Neural progenitor cell (in vitro differentiated cells): ENCODE measurements around the gene CSKMT. TPM values are rescaled to one million over a fixed set of nuclear protein-coding genes. Genes with fewer than 3 reads are reported as not detected.

ENCODE experiments used
- DNase-seq: peaks from one replicate; pipeline ENCODE4 v3.0.0-alpha.2; 2016; ENCODE audit warnings: low spot score
- H2AFZ ChIP-seq: fragments of 200-600 bp; sonication (generic); replicated peaks from 2 replicates; pipeline ENCODE4 v1.6.1; 2016; ENCODE audit warnings: antibody characterized with exemption
- H3F3A ChIP-seq: fragments of 200-600 bp; sonication (generic); 2 replicates; pipeline ENCODE4 v1.6.1; 2016; ENCODE audit warnings: antibody characterized with exemption, low read depth
- H3K27ac ChIP-seq: fragments of 200-600 bp; sonication (generic); 2 replicates; pipeline ENCODE4 v1.5.1; 2016; ENCODE audit warnings: mild to moderate bottlenecking
- H3K27me3 ChIP-seq: fragments of 200-600 bp; sonication (generic); 2 replicates; pipeline ENCODE4 v1.6.1; 2016; ENCODE audit warnings: mild to moderate bottlenecking, moderate library complexity
- H3K36me3 ChIP-seq: fragments of 200-600 bp; sonication (generic); 2 replicates; pipeline ENCODE4 v1.5.1; 2016
- H3K4me1 ChIP-seq: fragments of 200-600 bp; sonication (generic); 2 replicates; pipeline ENCODE4 v1.6.1; 2016; ENCODE audit warnings: mixed run types
- H3K4me2 ChIP-seq: fragments of 200-600 bp; sonication (generic); 2 replicates; pipeline ENCODE4 v1.6.1; 2016
- H3K4me3 ChIP-seq: fragments of 200-600 bp; sonication (generic); 2 replicates; pipeline ENCODE4 v1.5.1; 2016
- H3K79me2 ChIP-seq: fragments of 200-600 bp; sonication (generic); 2 replicates; pipeline ENCODE4 v1.6.1; 2016; ENCODE audit warnings: low read depth
- H3K9ac ChIP-seq: fragments of 200-600 bp; sonication (generic); 2 replicates; pipeline ENCODE4 v1.6.1; 2016
- H3K9me3 ChIP-seq: fragments of 200-600 bp; sonication (generic); 2 replicates; pipeline ENCODE4 v1.5.1; 2016; ENCODE audit warnings: low read depth
- H4K20me1 ChIP-seq: fragments of 200-600 bp; sonication (generic); 2 replicates; pipeline ENCODE4 v1.6.1; 2016; ENCODE audit warnings: low read depth
- H3K27ac Mint-ChIP-seq: 3 replicates; pipeline ENCODE4 v1.8.0; 2021; ENCODE audit warnings: mixed read lengths
- H3K27me3 Mint-ChIP-seq: 2 replicates; pipeline ENCODE4 v1.8.0; 2022; ENCODE audit warnings: low read depth, mild to moderate bottlenecking, inconsistent platforms, moderate library complexity, mixed read lengths; ENCODE audit not compliant: insufficient read depth
- H3K36me3 Mint-ChIP-seq: 3 replicates; pipeline ENCODE4 v1.8.0; 2021; ENCODE audit warnings: mixed read lengths
- H3K4me1 Mint-ChIP-seq: 3 replicates; pipeline ENCODE4 v1.8.0; 2021; ENCODE audit warnings: mixed read lengths
- H3K4me3 Mint-ChIP-seq: 3 replicates; pipeline ENCODE4 v1.8.0; 2021; ENCODE audit warnings: mild to moderate bottlenecking, moderate library complexity, mixed read lengths
- H3K9me3 Mint-ChIP-seq: 3 replicates; pipeline ENCODE4 v1.8.0; 2020; ENCODE audit warnings: mixed read lengths
- EZH2 ChIP-seq: fragments of 200-600 bp; sonication (generic); IDR thresholded peaks from 2 replicates; pipeline ENCODE4 v1.6.1; 2017; ENCODE audit warnings: antibody characterized with exemption, mild to moderate bottlenecking, moderate library complexity
- EZH2phosphoT487 ChIP-seq: fragments of 200-600 bp; sonication (generic); IDR thresholded peaks from 2 replicates; pipeline ENCODE4 v1.6.1; 2017; ENCODE audit warnings: antibody characterized with exemption
- total RNA-seq: library from RNA; depleted of rRNA; stranded (reverse); fragments of >200 nt; gene quantifications from 2 replicates; pipeline ENCODE4 v1.2.3, GENCODE V29; 2015; ENCODE audit warnings: low replicate concordance
- TF ChIP-seq, protein P1 (sequence below): fragments of 200-600 bp; sonication (generic); IDR thresholded peaks from 2 replicates; pipeline ENCODE4 v1.5.1; 2017; ENCODE audit warnings: antibody characterized with exemption, mild to moderate bottlenecking

The CSKMT gene
- total RNA-seq, 1 donor from 2014 or later, result 4.3 TPM

GRCh38 chr11:62667460-62667859 lies 2.3 kb downstream of the CSKMT start:
- no peaks in the 10 kb centered on the region for H3K9me3 ChIP-seq
- Mint-ChIP-seq H3K27ac (no peak overlapping the region), H3K27me3 (peaks cover 5% of the 10 kb centered on the region), H3K9me3 (no peaks in the 10 kb centered on the region), H3K4me1 (peaks cover 34% of the 10 kb centered on the region), H3K36me3 (peaks cover 10% of the 10 kb centered on the region), H3K4me3 (no peak overlapping the region)
- no peak overlapping the region for H2AFZ ChIP-seq
- TF ChIP-seq EZH2phosphoT487, result no peak
- TF ChIP-seq, protein P1, sequence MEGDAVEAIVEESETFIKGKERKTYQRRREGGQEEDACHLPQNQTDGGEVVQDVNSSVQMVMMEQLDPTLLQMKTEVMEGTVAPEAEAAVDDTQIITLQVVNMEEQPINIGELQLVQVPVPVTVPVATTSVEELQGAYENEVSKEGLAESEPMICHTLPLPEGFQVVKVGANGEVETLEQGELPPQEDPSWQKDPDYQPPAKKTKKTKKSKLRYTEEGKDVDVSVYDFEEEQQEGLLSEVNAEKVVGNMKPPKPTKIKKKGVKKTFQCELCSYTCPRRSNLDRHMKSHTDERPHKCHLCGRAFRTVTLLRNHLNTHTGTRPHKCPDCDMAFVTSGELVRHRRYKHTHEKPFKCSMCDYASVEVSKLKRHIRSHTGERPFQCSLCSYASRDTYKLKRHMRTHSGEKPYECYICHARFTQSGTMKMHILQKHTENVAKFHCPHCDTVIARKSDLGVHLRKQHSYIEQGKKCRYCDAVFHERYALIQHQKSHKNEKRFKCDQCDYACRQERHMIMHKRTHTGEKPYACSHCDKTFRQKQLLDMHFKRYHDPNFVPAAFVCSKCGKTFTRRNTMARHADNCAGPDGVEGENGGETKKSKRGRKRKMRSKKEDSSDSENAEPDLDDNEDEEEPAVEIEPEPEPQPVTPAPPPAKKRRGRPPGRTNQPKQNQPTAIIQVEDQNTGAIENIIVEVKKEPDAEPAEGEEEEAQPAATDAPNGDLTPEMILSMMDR, result no peak
- no peak for TF ChIP-seq EZH2
- H4K20me1 ChIP-seq, result peaks cover 17% of the 10 kb centered on the region
- no peak overlapping the region for H3K27ac ChIP-seq
- H3F3A ChIP-seq, result peaks cover 78% of the 10 kb centered on the region
- peaks cover 14% of the 10 kb centered on the region for H3K4me1 ChIP-seq
- no peaks in the 10 kb centered on the region for H3K27me3 ChIP-seq
- H3K79me2 ChIP-seq, result peaks cover 67% of the 10 kb centered on the region
- H3K9ac ChIP-seq, result no peak overlapping the region
- no peak for DNase-seq
- H3K4me2 ChIP-seq, result peak overlapping the region; percentile 88
- H3K4me3 ChIP-seq, result peak overlapping the region; percentile 4
- H3K36me3 ChIP-seq, result no peaks in the 10 kb centered on the region

GRCh38 chr11:62669420-62670161 lies 4.5 kb downstream of the CSKMT start:
- H3K4me1 Mint-ChIP-seq, result peaks cover 37% of the 10 kb centered on the region
- Histone ChIP-seq H3K4me3 (no peak overlapping the region), H2AFZ (no peak overlapping the region), H3K27ac (peak overlapping the region; percentile 66), H3K4me1 (peaks cover 14% of the 10 kb centered on the region), H3K27me3 (no peaks in the 10 kb centered on the region), H3K9me3 (no peaks in the 10 kb centered on the region), H3K36me3 (no peaks in the 10 kb centered on the region), H3K4me2 (no peak overlapping the region), H3F3A (peaks cover 81% of the 10 kb centered on the region), H3K9ac (no peak overlapping the region), H4K20me1 (peaks cover 17% of the 10 kb centered on the region), H3K79me2 (peaks cover 58% of the 10 kb centered on the region)
- H3K27ac Mint-ChIP-seq, result peak overlapping the region; percentile 35
- peak; percentile 34 for DNase-seq
- TF ChIP-seq, protein P1, result no peak
- TF ChIP-seq EZH2phosphoT487 (no peak), EZH2 (no peak)
- no peaks in the 10 kb centered on the region for H3K9me3 Mint-ChIP-seq
- H3K27me3 Mint-ChIP-seq, result peaks cover 5% of the 10 kb centered on the region
- peak overlapping the region; percentile 100 for H3K4me3 Mint-ChIP-seq
- H3K36me3 Mint-ChIP-seq, result peaks cover 7% of the 10 kb centered on the region

DNA sequence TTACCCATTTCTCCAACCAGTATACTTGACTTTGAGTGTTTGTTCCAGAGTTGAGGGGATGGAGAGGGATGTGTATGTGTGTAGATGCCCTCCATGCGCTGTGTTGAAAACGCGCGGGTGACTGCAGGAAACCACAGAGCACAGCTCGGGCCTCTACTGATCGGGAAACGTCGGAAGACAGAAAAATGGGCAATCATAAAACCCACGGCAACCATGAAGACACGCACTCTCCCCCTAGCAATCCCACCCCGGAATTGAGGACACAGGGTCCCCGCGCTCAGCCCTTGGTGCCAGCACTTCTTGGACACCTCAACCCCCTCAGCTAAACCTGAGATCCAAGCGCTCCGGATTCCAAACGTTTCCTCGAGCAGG lies 6.1 kb downstream of the CSKMT start:
- Mint-ChIP-seq H3K9me3 (no peaks in the 10 kb centered on the region), H3K27me3 (peaks cover 2% of the 10 kb centered on the region), H3K4me1 (peaks cover 34% of the 10 kb centered on the region), H3K27ac (peak overlapping the region; percentile 99), H3K36me3 (peaks cover 12% of the 10 kb centered on the region), H3K4me3 (peak overlapping the region; percentile 100)
- Histone ChIP-seq H3K27me3 (no peaks in the 10 kb centered on the region), H3K9me3 (no peaks in the 10 kb centered on the region), H3K4me1 (peaks cover 11% of the 10 kb centered on the region), H3K36me3 (no peaks in the 10 kb centered on the region), H2AFZ (peak overlapping the region; percentile 84), H3F3A (peaks cover 77% of the 10 kb centered on the region), H3K4me2 (peak overlapping the region; percentile 97), H3K9ac (peak overlapping the region; percentile 70), H4K20me1 (peaks cover 12% of the 10 kb centered on the region), H3K79me2 (peaks cover 47% of the 10 kb centered on the region), H3K4me3 (peak overlapping the region; percentile 85), H3K27ac (peak overlapping the region; percentile 23)
- TF ChIP-seq, protein P1, result no peak
- TF ChIP-seq EZH2phosphoT487 (no peak), EZH2 (no peak)
- no peak for DNase-seq
